Fibroblast of skin of right quadriceps (primary cell): Measurements from ENCODE around the gene ANKRD16.
A peak's percentile ranks its signal among the peaks of the same experiment; 100 is the strongest.
"Not testable (repeated sequence)": the region's sequence is repeated elsewhere in the genome, so short reads cannot be mapped to it uniquely, and the experiment has no call there.

Experiments used
- DNase-seq: peaks from one replicate; pipeline ENCODE4 v3.0.0-alpha.2; 2013

ANKRD16 gene

DNA sequence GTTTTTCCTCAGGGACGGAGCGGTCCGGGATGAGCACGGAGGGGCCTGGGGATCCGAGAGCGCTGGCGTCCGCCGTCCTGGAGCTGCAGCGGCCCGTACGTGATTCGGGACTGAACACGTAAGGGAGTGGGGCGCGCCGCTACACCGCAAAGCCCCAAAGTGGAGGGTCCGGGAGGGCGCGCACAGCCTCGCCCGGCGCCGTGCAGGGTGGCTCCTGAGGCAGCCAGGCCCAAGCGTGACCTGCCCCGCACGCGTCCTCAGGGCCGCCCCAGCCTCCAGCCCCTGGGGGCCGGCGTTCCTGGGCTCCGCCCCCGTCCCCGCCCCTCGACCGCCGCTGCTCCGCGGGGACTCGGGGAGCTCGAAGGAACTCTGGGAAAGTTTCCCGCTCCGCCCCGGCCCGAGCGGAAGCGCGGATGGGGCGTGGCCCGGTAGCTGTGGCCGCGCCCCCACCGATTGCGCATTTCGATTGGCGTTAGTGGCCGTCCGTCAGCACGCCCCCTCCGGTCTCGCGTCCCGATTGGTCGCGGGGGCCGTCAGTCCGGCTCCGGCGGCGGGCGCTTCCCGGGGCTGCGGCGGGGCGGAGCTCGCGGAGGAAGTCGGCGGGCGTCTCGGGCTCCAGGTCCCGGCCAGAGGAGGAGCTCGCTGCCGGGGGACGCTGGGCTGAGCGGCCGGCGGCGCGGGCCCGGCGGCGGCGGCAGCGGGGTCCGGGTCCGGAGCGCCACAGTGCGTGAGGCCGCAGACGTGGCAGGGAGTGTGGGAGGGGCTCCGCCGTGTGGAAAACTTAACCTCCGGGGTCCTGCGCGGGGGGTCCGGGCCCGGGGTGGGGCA, at the start of gene ANKRD16, which contains the start of gene FBH1:
TSS of gene ANKRD16 (minus strand) at position 270 of the 828 bp plus-strand sequence. CDS start 539 bp downstream, outside the sequence.
TSS of gene FBH1 (plus strand) at position 620 of the 828 bp plus-strand sequence. CDS start at position 723, 103 bp downstream.
- DNase-seq, result peak; percentile 100

DNA sequence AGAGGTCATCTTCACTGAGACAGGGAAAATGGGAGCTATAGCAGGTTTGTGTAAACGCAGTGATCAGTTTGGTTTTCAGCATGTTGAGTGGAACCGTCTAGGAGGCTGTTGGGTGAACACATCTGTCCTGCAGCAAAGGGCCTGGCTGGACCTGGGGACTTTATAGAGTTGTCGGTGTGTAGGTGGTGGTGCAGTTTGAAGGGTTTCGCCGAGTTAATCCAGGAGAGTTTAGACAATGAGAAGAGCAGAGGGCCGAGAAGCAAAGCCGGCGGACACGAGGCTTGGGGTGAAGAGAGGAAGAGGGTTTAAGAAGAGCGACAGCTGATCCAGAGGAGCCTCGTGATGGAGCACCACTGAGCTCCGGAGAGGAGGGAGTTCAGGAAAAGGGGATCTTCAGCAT, 48.6 kb upstream of the ANKRD16 start:
- no peak for DNase-seq

DNA sequence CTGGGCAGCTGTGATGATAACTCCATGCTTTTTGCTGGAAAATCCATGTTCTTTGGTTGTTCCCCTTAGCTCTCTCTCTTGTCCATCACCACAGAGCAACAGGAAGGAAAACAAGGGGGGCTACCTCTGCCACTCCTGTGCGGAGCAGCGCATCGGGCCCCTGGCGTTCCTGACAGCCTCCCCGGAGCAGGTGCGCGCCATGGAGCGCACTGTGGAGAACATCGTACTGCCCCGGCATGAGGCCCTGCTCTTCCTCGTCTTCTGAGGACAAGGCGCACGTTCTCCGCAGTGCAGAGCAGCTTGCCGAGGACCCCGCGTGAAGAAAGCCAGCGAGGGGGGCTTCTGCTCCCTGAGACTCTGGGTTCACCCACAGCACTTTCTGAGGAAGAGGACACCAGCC, 47.3 kb upstream of the ANKRD16 start:
- no peak for DNase-seq

DNA sequence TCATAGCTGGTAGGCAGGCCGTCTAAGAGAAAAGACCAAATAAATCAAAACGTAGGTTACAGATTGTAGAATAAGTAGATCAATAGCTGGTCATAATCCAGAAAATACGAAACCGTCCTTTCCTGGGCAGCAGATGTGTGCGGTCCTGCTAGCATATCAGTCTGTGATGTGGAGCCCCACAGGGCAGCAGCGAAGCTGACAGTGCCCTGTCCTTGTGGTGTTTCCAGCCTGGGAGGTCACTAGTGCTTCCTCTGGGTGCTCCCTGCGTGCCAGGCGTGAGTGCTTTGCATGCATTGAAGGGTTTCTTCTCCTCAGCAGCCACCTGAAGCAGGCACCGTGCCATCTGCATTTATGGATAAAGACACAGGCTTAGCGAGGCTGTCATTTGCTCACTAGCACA, 45.9 kb upstream of the ANKRD16 start:
- DNase-seq, result no peak

DNA sequence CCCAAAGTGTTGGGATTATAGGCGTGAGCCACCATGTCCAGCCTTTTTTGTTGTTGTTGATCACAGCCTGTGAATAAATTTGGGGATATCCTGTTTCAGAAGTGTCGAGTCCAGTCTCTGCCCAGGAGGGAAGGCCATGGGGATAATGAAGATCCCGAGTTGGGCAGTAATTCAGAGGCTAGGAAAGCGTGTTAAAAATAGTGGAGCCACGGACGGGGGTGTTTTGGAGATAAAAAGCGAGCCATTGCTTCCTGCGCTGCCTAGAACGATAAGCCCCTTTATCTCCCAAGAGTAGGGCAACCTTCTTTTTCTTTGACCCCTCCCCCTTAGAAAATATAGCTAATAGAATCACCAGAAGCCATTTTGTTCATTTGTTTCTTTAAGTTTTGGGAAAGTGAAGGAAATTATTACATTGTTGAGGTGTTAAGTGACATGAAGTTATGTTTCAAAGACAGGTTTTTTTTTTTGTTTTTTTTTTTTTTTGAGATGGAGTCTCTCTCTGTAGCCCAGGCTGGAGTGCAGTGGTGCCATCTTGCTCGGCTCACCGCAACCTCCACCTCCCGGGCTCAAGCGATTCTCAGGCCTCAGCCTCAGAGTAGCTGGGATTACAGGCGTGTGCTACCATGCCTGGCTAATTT, 44.3 kb upstream of the ANKRD16 start:
- DNase-seq, result no peak

DNA sequence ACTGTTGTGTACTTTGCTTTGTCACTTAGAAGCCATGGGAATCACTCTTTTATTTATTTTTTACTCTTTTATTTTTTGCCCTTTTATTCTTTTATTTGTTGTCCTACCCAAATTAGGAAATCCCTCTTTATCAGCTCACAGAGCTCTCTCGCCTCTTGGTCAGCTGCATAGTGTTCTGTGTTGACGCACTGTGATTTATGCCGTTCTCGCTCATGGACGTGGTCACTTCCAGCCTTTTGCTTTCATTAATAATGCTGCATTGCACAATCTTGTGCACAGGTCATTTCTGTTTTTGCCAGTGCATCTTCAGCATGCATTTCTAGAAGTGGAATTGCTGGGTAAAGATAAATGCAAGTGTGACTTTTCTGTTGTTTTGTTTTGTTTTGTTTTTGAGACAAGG, 42.7 kb upstream of the ANKRD16 start:
- DNase-seq, result no peak

DNA sequence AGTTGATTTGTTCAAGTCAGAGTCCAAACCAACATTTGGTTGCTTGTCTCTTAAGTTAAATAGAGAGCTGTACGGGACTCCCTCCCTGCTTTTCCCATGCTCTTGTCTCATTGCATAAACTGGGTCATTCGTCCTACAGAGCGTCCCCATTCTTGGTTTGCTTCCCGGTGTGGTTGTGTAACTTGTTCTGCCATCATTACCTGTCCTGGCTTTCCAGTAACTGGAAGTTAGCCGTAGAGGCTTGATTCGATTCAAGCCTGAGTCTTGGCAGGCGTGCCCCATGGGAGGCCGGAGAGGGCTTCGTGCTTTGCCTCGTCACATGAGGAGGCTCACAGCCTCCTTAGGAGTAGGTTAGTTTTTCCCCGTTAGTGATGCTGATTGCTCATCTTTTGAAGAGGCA, 40.6 kb upstream of the ANKRD16 start:
- DNase-seq, result no peak

DNA sequence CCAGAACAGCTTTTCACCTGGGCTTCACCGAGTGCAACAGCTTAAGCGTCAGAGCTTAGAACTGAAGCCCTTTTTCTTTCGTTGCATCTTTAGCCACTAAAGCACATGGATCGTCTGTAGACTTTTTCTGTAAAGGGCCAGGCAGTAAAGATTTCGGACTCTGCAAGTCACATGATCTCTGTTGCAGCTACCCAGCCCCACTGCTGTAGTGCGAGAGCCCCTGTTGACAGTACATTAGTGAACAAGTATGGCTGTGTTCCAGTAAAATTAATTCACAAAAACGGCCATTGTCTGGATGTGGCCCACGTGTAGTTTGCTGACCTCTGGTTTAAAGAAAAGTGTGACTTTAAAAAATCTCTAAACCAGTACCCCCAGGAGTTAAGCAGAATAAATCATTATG, 39.7 kb upstream of the ANKRD16 start:
- no peak for DNase-seq

DNA sequence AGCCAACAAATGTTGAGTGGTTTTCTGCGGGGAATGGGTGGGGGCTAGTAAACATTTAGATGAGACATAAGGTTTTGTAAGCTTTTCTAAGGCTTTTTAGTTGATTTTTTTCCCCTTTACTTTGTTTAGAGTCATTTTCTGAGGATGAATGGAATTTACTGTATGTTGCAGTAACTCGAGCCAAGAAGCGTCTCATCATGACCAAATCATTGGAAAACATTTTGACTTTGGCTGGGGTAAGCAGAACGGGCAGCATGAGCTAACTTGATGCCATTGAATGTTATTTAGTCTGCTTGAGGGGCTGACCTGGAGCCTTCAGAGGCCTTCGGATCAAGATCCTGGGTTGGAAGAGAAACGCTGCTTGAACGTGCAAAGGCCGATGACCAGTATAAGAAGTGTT, 37.6 kb upstream of the ANKRD16 start:
- peak; percentile 38 for DNase-seq

DNA sequence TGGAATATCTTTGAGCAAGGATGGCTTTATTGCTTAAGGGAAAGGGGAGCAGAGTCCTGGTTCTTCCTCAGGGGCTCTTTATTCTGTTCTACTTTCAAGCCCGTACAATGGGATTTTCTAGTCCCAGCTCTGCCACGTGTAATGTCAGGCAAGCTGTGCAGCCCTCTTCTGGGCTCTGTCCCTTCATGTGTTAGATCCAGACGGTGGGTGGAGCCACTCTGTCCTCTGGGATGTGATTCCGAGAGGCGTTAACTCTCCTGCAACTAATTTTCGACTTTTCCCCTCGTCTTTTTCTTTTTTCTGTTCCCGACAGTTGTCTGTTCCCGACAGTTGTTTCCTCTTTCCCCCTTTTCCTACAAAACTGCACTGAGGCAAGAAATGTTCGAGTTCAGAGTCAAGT, 35.2 kb upstream of the ANKRD16 start:
- no peak for DNase-seq

DNA sequence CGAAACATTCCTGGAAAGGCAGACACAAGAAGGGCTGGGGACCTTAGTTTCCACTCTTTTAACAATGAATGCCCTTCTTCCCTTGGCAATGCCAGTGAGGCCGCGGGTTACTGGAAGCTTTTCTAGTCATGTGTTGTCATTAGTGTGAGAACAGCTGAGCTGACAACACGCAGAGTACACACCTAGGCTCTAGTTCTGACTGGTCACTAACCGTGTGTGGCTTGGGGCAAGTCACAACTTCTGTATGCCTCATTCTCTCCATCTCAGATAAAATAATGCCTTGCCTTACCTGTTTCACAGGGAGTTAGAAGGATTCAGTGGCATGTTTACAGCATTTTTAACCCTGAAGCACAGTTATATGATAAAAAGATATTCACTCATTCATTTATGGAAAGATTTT, 32.1 kb upstream of the ANKRD16 start:
- DNase-seq, result no peak

DNA sequence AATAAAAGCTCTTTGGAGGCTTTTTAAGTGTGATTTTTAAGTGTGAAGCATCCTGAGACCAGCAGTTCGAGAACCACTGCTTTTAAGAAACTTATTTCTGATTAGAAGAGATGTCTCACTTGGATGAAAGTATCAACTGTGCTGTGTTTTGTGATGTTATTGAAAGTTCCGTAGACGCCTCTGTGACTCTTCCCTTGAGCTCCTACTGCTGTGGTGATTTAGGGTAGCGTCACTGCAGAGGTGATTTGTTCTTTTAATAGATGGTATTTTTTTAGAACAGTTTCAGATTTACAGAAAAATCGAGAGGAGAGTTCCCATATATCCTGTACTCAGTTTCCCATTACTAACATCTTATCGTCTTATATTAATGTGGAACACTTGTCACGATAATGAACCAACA, 29.9 kb upstream of the ANKRD16 start:
- no peak for DNase-seq

DNA sequence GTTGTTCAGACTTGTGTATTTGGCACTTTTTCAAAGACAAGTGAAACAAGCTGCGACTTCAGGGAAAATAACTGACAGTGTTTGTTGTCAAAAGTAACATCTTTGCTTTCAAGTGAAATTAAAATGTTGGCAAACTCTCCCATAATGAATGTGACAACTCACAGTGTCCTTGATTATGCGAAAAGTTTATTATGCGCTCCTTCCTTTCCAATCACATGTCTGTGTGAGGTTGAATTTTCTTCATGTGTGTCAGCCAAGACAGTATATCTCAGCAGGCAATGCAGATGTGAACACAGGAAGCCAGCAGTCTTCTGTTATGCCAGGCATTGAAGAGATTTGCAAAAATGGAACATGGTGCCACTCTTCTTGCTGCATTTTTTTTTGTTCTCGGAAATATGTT, 29.1 kb upstream of the ANKRD16 start:
- no peak for DNase-seq

DNA sequence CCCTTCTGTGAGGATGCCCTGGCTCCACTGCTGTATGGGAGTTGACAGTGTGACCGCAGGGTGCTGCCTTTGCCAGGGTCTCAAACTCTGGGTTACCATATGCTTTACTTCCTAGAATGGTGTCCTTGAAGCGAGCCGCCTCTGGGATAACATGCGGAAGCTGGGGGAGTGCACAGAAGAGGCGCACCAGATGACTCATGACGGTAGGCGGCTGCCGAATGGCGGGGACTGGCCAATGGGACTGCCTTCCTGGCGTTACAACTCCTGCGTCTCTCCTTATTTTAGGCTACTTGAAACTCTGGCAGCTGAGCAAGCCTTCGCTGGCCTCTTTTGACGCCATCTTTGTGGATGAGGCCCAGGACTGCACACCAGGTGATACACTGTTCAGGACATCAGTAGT, 27.6 kb upstream of the ANKRD16 start:
- no peak for DNase-seq

DNA sequence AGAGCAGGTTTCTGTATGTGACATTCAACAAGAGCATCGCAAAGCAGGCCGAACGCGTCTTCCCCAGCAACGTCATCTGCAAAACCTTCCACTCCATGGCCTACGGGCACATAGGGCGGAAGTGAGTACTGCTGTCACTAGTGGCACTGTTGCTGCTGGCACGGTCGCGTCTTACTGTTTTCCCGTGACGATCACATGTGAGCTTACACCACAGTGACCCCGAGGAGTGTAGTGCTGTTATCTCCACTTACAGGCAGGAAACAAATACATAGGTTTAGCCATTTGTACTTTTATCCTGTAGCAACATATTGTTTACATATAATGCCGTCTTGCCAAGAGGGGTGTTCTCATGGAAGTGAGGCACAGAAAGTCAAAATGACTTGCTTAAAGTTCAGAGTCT, 25.8 kb upstream of the ANKRD16 start:
- DNase-seq, result no peak

DNA sequence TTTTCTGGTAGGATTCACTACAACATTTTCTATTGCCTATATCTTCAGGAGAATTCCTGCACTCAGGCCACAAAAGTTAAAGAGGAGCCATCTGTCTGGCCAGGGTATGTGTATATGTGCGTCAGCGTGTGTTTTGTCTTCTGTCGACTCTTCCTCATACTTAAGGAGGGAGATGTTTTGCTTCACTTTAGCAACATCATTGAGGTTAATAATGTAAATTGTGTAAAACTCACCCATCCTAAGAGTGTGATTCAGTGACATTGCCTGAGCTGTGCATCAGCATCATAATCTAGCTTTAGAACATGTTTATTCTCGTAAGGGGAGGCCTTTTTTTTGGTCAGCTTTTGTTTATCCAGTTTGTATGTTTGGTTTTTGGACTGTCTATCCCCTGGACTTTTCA, 24.0 kb upstream of the ANKRD16 start:
- DNase-seq, result no peak

DNA sequence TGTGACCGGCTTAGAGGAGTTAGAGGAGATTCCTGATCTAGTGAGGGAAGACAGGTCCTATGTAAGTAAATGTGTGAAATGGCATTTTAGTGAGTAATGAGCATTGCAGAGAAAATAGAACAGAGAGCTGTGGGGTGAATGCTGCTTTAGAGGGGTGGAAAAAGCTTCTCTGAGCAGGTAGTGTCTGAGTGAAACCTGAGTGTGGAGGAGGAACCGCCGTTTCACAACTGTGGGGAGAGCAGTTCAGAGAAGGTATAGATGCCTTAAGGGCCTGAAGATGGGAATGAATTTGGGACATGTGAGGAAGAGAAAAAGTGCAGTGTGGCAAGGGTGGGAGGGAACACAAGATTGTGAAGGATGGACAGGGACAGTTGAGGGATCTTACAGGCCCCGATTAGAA, 22.0 kb upstream of the ANKRD16 start:
- DNase-seq, result no peak

DNA sequence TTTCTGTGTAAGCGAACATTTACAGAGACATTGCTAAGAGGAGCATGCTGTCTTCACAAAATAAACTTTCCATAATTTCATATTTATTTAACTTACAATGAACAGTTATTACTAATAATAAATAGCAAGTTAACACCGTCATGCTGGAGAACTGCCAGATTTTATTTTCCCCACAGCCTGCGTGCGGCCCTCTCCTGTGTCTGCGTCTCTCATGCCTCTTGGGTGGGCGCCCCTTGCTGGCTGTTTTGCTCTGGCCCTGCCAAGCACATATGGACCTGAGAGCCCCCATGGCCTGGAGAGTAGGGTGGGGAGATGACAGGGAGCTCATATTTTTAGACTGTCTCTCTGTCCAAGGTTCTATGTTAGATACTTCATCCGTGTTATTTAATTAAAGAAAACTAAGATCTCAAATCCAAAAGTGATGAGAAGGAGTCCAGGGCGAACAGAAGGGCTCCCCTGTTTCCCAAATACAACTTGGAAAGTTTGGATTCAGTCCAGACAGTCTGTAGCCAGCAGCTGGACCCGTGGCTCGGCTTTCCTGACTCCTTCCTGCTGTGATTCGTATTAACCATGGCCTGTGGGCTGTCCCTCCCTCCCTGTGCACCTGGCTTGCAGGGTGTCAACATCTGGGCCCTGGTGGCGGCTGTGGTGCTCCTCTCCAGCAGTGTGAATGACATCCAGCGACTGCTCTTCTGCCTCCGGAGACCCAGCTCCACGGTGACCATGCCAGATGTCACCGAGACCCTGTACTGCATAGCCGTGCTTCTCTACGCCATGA, 20.8 kb upstream of the ANKRD16 start:
- no peak for DNase-seq

DNA sequence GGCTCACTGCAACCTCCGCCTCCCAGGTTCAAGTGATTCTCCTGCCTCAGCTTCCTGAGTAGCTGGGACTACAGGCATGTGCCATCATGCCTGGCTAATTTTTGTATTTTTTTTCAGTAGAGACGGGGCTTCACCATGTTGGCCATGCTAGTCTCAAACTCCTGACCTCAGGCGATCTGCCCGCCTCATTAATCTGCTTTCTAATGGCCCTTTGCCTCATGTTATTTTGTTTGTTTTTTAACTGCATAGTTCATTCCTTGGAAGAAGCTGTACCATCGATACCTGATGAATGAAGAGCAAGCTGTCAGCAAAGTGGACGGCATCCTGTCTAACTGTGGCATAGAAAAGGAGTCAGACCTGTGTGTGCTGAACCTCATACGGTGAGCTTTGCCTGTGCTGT, 19.0 kb upstream of the ANKRD16 start:
- DNase-seq, result not testable (repeated sequence)

DNA sequence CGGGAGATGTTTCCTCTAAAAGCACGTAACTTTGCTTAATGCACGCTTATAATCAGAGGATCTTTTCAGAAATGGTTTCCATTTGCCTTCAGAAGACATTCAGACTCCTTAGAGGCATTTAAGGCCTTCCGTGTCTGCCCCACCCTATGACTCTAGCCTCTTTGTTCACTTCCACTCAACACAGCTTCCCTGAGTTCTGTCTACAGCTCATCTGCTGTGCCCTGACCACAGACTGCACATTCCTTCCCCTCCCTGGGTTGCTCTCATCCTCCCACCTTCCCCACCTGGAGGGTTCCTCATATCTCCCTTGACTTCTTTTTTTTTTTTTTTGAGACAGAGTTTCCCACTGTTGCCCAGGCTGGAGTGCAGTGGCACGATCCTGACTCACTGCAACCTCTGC, 17.0 kb upstream of the ANKRD16 start:
- no peak for DNase-seq

DNA sequence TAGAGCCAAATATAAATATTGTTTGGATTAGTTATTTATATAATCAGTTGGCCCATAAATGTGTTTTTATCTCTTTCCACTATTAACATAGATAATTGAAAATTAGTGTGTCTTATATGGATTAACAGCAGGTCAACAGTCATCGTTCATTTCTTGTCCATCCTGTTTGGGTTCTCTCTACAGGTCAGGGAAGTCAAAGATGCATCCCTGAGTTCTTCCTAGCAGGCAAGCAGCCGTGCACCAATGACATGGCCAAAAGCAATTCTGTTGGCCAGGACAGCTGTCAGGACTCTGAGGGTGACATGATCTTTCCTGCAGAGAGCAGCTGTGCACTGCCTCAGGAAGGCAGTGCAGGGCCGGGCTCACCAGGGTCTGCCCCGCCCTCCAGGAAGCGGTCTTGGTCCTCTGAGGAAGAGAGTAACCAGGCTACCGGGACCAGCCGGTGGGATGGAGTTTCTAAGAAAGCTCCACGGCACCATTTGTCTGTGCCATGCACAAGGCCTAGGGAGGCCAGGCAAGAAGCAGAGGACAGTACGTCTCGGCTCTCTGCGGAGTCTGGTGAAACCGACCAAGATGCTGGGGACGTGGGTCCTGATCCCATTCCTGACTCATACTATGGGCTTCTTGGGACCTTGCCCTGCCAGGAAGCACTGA, 16.3 kb upstream of the ANKRD16 start:
- DNase-seq, result no peak

DNA sequence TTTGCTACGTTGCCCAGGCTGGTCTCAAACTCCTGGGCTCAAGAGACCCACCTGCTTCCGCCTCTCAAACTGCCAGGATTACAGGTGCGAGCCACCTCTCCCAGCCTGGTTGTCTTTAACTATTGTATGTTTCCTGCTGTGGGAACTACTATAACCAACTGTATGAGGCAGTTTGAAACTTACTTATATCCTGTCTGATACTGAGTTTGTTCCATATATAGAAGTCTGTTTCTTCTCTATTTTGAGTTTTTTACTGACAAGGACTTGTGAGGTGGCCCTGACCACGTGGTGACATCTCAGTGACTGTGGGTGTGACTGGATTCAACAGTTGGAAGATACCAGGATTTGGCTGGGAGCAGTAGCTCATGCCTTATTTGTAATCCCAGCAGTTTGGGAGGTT, 14.5 kb upstream of the ANKRD16 start:
- no peak for DNase-seq

DNA sequence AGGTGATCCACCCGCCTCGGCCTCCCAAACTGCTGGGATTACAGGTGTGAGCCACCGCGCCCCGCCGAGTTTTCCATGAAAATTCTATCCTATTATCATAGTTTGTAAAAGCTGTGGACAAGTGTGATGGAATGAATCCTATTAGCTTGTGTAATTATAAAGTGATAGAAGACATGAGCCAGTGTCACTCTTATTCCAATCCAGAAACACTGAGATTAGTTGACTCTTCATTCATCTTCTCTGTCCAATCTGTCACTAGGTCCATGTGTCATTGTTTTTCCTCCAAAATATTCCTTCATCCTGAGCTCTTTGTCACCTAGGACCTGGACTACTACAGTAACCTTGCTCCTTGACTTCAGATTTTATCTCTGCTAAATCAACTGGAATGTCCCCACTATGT, 13.9 kb upstream of the ANKRD16 start:
- DNase-seq, result no peak
